Measurements from ENCODE around the gene IVNS1ABP. TPM values are rescaled to one million over a fixed set of nuclear protein-coding genes. Genes with fewer than 3 reads are reported as not detected.
"Not testable (repeated sequence)": the region's sequence is repeated elsewhere in the genome, so short reads cannot be mapped to it uniquely, and the experiment has no call there.

Gene IVNS1ABP
- total RNA-seq, 1 experiment from 2014 or later = 60.4 TPM

- no peak for DNase-seq (ENCODE audit: low spot score)
Observed at GRCh38 chr1:185334182-185334581, 17.1 kb upstream of the IVNS1ABP start.

GRCh38 chr1:185328255-185328654 is 11.2 kb upstream of the IVNS1ABP start:
- no peak for DNase-seq (ENCODE audit: low spot score)

- no peak for DNase-seq (ENCODE audit: low spot score)
Observed at GRCh38 chr1:185325413-185325812, 8.4 kb upstream of the IVNS1ABP start.

GRCh38 chr1:185324118-185324517 is 7.1 kb upstream of the IVNS1ABP start:
- DNase-seq (ENCODE audit: low spot score) = no peak

GRCh38 chr1:185322636-185323035 is 5.6 kb upstream of the IVNS1ABP start:
- DNase-seq (ENCODE audit: low spot score) = no peak

GRCh38 chr1:185321653-185322221 is 4.7 kb upstream of the IVNS1ABP start:
- not testable (repeated sequence) for DNase-seq (ENCODE audit: low spot score)

GRCh38 chr1:185321104-185321503 is 4.1 kb upstream of the IVNS1ABP start:
- not testable (repeated sequence) for DNase-seq (ENCODE audit: low spot score)

GRCh38 chr1:185319139-185319475 is 2.1 kb upstream of the IVNS1ABP start:
- no peak for DNase-seq (ENCODE audit: low spot score)

- no peak for DNase-seq (ENCODE audit: low spot score)
Observed at GRCh38 chr1:185318431-185319138, 1.5 kb upstream of the IVNS1ABP start.

- peak; percentile 53 for DNase-seq (ENCODE audit: low spot score)
Observed at GRCh38 chr1:185317886-185318310, 855 bp upstream of the IVNS1ABP start.

- DNase-seq (ENCODE audit: low spot score) = peak; percentile 78
Observed at GRCh38 chr1:185316163-185317033, 645 bp downstream of the IVNS1ABP start.

GRCh38 chr1:185315445-185316071 is 1.5 kb downstream of the IVNS1ABP start:
- DNase-seq (ENCODE audit: low spot score) = peak; percentile 18

GRCh38 chr1:185314411-185314810 is 2.6 kb downstream of the IVNS1ABP start:
- DNase-seq (ENCODE audit: low spot score) = no peak

GRCh38 chr1:185312361-185313138 is 4.5 kb downstream of the IVNS1ABP start:
- DNase-seq (ENCODE audit: low spot score) = no peak

- no peak for DNase-seq (ENCODE audit: low spot score)
Observed at GRCh38 chr1:185311589-185312225, 5.3 kb downstream of the IVNS1ABP start.

- DNase-seq (ENCODE audit: low spot score) = no peak
Observed at GRCh38 chr1:185309566-185309965, 7.5 kb downstream of the IVNS1ABP start.

GRCh38 chr1:185308126-185308525 is 8.9 kb downstream of the IVNS1ABP start:
- no peak for DNase-seq (ENCODE audit: low spot score)

- no peak for DNase-seq (ENCODE audit: low spot score)
Observed at GRCh38 chr1:185305419-185305818, 11.6 kb downstream of the IVNS1ABP start.

GRCh38 chr1:185300152-185300551 is 16.9 kb downstream of the IVNS1ABP start:
- no peak for DNase-seq (ENCODE audit: low spot score)

GRCh38 chr1:185297982-185298381 is 19.1 kb downstream of the IVNS1ABP start:
- DNase-seq (ENCODE audit: low spot score) = no peak

- no peak for DNase-seq (ENCODE audit: low spot score)
Observed at GRCh38 chr1:185295091-185295490, 22.0 kb downstream of the IVNS1ABP start.

All from A172 (cell line).